Mesenchymal stem cell (in vitro differentiated cells and primary cell): ENCODE results near the gene RASD1.

Source experiments
- DNase-seq: peaks from one replicate; pipeline ENCODE4 v3.0.0-alpha.2; 2013
- H2AFZ ChIP-seq: one replicate; pipeline ENCODE4 v1.6.1; 2013; ENCODE audit warnings: low read depth, mild to moderate bottlenecking, control low read depth, inconsistent platforms, low read length, moderate library complexity
- H2AK5ac ChIP-seq: 2 replicates; pipeline ENCODE4 v1.6.1; 2013; ENCODE audit warnings: low read length, moderate library complexity, mild to moderate bottlenecking, inconsistent platforms; ENCODE audit not compliant: severe bottlenecking
- H2BK120ac ChIP-seq: one replicate; pipeline ENCODE4 v1.6.1; 2013; ENCODE audit warnings: low read depth, mild to moderate bottlenecking, inconsistent platforms, low read length, moderate library complexity
- H2BK12ac ChIP-seq, 2 experiments: one replicate each; pipeline ENCODE4 v1.6.1; 2013; ENCODE audit warnings: inconsistent platforms in 2 of 2, low read length in 2 of 2, mild to moderate bottlenecking in 2 of 2, moderate library complexity in 2 of 2, control low read depth in 1 of 2
- H2BK15ac ChIP-seq: one replicate; pipeline ENCODE4 v1.6.1; 2013; ENCODE audit warnings: mild to moderate bottlenecking, low read depth, inconsistent platforms; ENCODE audit not compliant: poor library complexity, severe bottlenecking
- H2BK5ac ChIP-seq: 2 replicates; pipeline ENCODE4 v1.6.1; 2013; ENCODE audit warnings: low read depth, mild to moderate bottlenecking, low read length, control low read depth, inconsistent platforms; ENCODE audit not compliant: poor library complexity, severe bottlenecking
- H3K14ac ChIP-seq, 2 experiments: one replicate each; pipeline ENCODE4 v1.6.1; 2013; ENCODE audit warnings: inconsistent platforms in 2 of 2, low read length in 2 of 2, control low read depth in 1 of 2, mild to moderate bottlenecking in 1 of 2, moderate library complexity in 1 of 2
- H3K18ac ChIP-seq, 2 experiments: one replicate each; pipeline ENCODE4 v1.6.1; 2013; ENCODE audit warnings: inconsistent platforms in 2 of 2, low read length in 2 of 2, control low read depth in 1 of 2, low read depth in 1 of 2, mild to moderate bottlenecking in 1 of 2
- H3K23ac ChIP-seq, 2 experiments: one replicate each; pipeline ENCODE4 v1.6.1; 2013; ENCODE audit warnings: inconsistent platforms in 2 of 2, low read length in 2 of 2, mild to moderate bottlenecking in 2 of 2, moderate library complexity in 2 of 2, control low read depth in 1 of 2
- H3K27ac ChIP-seq: 2 replicates; pipeline ENCODE4 v1.5.1; 2013; ENCODE audit warnings: mild to moderate bottlenecking, moderate library complexity, low read length, control low read depth, inconsistent platforms; ENCODE audit not compliant: poor library complexity, severe bottlenecking
- H3K27me3 ChIP-seq, 2 experiments: 2 replicates each; pipeline versions ENCODE4 v1.6.1 to v1.7.0; 2013; ENCODE audit warnings: low read length in 2 of 2, mild to moderate bottlenecking in 2 of 2, moderate library complexity in 2 of 2, control low read depth in 1 of 2, inconsistent platforms in 1 of 2; ENCODE audit not compliant: control insufficient read depth in 1 of 2, insufficient read depth in 1 of 2
- H3K36me3 ChIP-seq, 2 experiments: 2 replicates each; pipeline versions ENCODE4 v1.6.1 to v1.7.0; 2013; ENCODE audit warnings: low read length in 2 of 2, control low read depth in 1 of 2, inconsistent platforms in 1 of 2, low read depth in 1 of 2, mild to moderate bottlenecking in 1 of 2; ENCODE audit not compliant: insufficient read depth in 2 of 2, control insufficient read depth in 1 of 2
- H3K4ac ChIP-seq, 2 experiments: one replicate each; pipeline ENCODE4 v1.6.1; 2013; ENCODE audit warnings: inconsistent platforms in 2 of 2, low read length in 2 of 2, mild to moderate bottlenecking in 2 of 2, moderate library complexity in 2 of 2, control low read depth in 1 of 2, low read depth in 1 of 2
- H3K4me1 ChIP-seq: 2 replicates; pipeline ENCODE4 v1.6.1; 2013; ENCODE audit warnings: low read depth, low read length, control low read depth; ENCODE audit not compliant: control insufficient read depth, insufficient read depth
- H3K4me2 ChIP-seq: 2 replicates; pipeline ENCODE4 v1.6.1; 2013; ENCODE audit warnings: low read length, mild to moderate bottlenecking, inconsistent platforms; ENCODE audit not compliant: poor library complexity, severe bottlenecking
- H3K4me3 ChIP-seq, 2 experiments: 2 replicates each; pipeline versions ENCODE4 v1.5.1 to v1.7.0; 2013; ENCODE audit warnings: low read length in 2 of 2, mild to moderate bottlenecking in 2 of 2, control low read depth in 1 of 2, low read depth in 1 of 2; ENCODE audit not compliant: insufficient read depth in 1 of 2
- H3K79me1 ChIP-seq: replicated peaks from 2 replicates; pipeline ENCODE4 v1.6.1; 2013; ENCODE audit warnings: mild to moderate bottlenecking, control low read depth, low read length, inconsistent platforms; ENCODE audit not compliant: poor library complexity, severe bottlenecking
- H3K9ac ChIP-seq: 2 replicates; pipeline ENCODE4 v1.7.0; 2013; ENCODE audit warnings: mild to moderate bottlenecking, low read length, moderate library complexity
- H3K9me3 ChIP-seq: 2 replicates; pipeline ENCODE4 v1.7.0; 2013; ENCODE audit warnings: mild to moderate bottlenecking, low read length; ENCODE audit not compliant: control insufficient read depth
- H4K8ac ChIP-seq: one replicate; pipeline ENCODE4 v1.6.1; 2013; ENCODE audit warnings: inconsistent platforms, mild to moderate bottlenecking, low read length, moderate library complexity
- H4K91ac ChIP-seq: one replicate; pipeline ENCODE4 v1.6.1; 2013; ENCODE audit warnings: mild to moderate bottlenecking, low read length, inconsistent platforms
- WGBS: methylation state at CpG from one replicate; pipeline ENCODE4 v1.1.7; 2013; ENCODE audit warnings: mixed read lengths; 5-methylcytosine and 5-hydroxymethylcytosine counted together

Gene RASD1

DNA sequence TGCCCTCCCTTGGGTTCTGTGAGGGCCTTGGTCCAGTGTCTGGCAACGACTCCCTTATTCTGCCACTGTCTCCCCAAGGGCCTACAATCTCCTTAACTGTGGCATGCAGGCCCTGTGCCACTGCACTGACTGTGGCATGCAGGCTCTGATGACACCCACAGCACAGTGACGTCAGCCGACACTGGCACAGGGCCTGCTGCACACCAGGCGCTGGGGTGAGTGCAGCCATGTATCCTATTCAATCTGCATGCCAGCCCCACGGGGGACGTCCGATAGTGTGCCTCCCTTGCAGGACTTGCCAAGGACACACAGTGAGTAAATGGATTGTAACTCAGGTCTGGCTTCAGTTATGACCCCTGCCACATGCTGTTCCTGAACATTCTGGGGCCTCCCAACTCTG lies 39.8 kb upstream of the RASD1 start:
- no peak overlapping the region for H3K9ac ChIP-seq
- no peak for DNase-seq

DNA sequence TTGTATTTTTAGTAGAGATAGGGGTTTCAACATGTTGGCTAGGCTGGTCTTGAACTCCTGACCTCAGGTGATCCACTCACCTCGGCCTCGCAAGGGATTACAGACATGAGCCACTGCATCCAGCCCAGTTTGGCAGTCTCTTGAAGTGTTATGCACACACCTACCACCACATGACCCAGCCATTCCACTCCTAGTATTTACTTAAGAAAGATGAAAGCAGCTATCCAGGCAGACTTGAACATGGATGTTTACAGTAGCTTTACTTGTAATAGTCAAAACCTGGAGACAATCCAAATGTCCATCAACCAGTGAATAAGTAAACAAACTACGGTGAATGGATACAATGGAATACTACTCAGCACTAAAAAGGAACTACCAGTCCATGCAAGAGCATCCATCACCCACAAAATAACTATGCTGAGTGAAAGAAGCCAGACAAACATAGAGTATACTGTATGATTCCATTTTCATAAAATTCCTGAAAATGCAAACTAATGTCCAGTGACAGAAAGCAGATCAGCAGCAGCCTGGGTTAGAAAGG lies 37.8 kb upstream of the RASD1 start:
- no peak for DNase-seq
- Histone ChIP-seq H3K4me1 (peaks cover 8% of the 10 kb centered on the region), H3K9ac (no peak overlapping the region), H2BK12ac (no peak overlapping the region), H3K14ac (no peak overlapping the region), H3K18ac (no peak overlapping the region), H3K23ac (no peak overlapping the region), H3K4ac (no peak overlapping the region), H3K27me3 (no peaks in the 10 kb centered on the region), H3K4me3 (no peak overlapping the region), H2BK5ac (no peak overlapping the region), H4K8ac (no peak overlapping the region), H2BK120ac (no peak overlapping the region), H2AFZ (no peak overlapping the region), H3K9me3 (no peaks in the 10 kb centered on the region), H3K36me3 (peaks cover 0 to 3% of the 10 kb centered on the region in 2 experiments), H2AK5ac (no peak overlapping the region), H3K4me2 (no peak overlapping the region), H4K91ac (no peak overlapping the region), H2BK15ac (no peak overlapping the region), H3K79me1 (no peaks in the 10 kb centered on the region), H3K27ac (no peak overlapping the region)
- WGBS, result 93% methylated on average over 3 of the region's 3 CpGs

More for the DNA sequence above, 39.8 kb upstream of the RASD1 start:
- 92% methylated on average over 7 of the region's 7 CpGs for WGBS
- Histone ChIP-seq H2BK5ac (no peak overlapping the region), H3K36me3 (peaks cover 0 to 3% of the 10 kb centered on the region in 2 experiments), H3K4ac (no peak overlapping the region), H2BK15ac (no peak overlapping the region), H2BK12ac (no peak overlapping the region), H2AK5ac (no peak overlapping the region), H3K4me1 (peaks cover 8% of the 10 kb centered on the region), H3K9me3 (no peaks in the 10 kb centered on the region), H4K8ac (no peak overlapping the region), H2BK120ac (no peak overlapping the region), H3K79me1 (no peaks in the 10 kb centered on the region), H4K91ac (no peak overlapping the region), H2AFZ (no peak overlapping the region), H3K18ac (no peak overlapping the region), H3K27ac (no peak overlapping the region), H3K4me2 (no peak overlapping the region), H3K27me3 (no peaks in the 10 kb centered on the region), H3K23ac (no peak overlapping the region), H3K14ac (no peak overlapping the region), H3K4me3 (no peak overlapping the region)

DNA sequence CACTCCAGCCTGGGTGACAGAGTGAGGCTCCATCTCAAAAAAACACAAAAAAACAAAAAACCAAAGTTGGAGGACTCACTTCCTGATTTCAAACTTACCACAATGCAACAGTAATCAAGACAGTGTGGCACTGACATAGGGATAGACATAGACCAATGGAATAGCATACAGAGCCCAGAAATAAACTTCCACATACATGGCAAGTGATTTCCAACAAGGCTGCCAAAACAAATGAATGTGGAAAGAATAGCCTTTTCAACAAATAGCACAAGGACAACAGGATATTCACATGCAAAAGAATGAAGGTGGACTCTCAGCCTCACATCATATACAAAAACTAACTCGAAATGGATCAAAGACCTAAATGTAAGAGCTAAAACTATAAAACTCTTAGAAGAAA lies 36.8 kb upstream of the RASD1 start:
- Histone ChIP-seq H3K14ac (no peak overlapping the region), H3K79me1 (peaks cover 2% of the 10 kb centered on the region), H3K9ac (no peak overlapping the region), H3K23ac (no peak overlapping the region), H3K4me3 (no peak overlapping the region), H3K4me2 (no peak overlapping the region), H2AK5ac (no peak overlapping the region), H3K27ac (no peak overlapping the region), H2BK120ac (no peak overlapping the region), H4K8ac (no peak overlapping the region), H2BK12ac (no peak overlapping the region), H2BK15ac (no peak overlapping the region), H3K27me3 (no peaks in the 10 kb centered on the region), H3K4ac (no peak overlapping the region), H2BK5ac (no peak overlapping the region), H2AFZ (no peak overlapping the region), H3K36me3 (peaks cover 0 to 3% of the 10 kb centered on the region in 2 experiments), H3K18ac (no peak overlapping the region), H4K91ac (no peak overlapping the region), H3K9me3 (no peaks in the 10 kb centered on the region), H3K4me1 (peaks cover 8% of the 10 kb centered on the region)
- WGBS, result 100% methylated on average over 1 of the region's 1 CpG
- DNase-seq, result no peak

DNA sequence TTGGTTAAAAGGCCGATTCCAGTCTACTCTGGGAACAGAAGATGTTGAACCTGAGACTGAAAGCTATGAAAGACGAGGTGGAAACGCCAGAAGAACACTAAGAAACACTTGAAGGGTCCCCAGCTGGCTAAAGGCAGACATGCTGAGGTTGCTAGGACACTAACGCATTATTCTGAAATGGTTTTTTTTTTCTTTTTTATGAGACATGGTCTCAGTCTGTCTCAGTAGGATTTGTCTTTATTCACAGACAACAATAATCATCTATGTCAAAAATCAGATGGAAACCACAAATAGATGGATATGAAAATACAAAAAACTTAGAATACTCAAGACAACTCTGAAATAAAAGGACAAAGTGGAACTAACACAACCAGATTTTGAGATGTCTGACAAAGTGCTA lies 35.0 kb upstream of the RASD1 start:
- Histone ChIP-seq H3K4me2 (no peak overlapping the region), H2BK12ac (no peak overlapping the region), H3K36me3 (no peaks in the 10 kb centered on the region), H3K14ac (no peak overlapping the region), H2BK5ac (no peak overlapping the region), H3K27ac (no peak overlapping the region), H3K79me1 (peaks cover 2% of the 10 kb centered on the region), H4K91ac (no peak overlapping the region), H2BK15ac (no peak overlapping the region), H2BK120ac (no peak overlapping the region), H3K23ac (no peak overlapping the region), H2AK5ac (no peak overlapping the region), H3K4ac (no peak overlapping the region), H3K4me3 (no peak overlapping the region), H2AFZ (no peak overlapping the region), H4K8ac (no peak overlapping the region), H3K18ac (no peak overlapping the region), H3K9me3 (no peaks in the 10 kb centered on the region), H3K4me1 (no peaks in the 10 kb centered on the region), H3K9ac (no peak overlapping the region), H3K27me3 (no peaks in the 10 kb centered on the region)
- no peak for DNase-seq
- 79% methylated on average over 3 of the region's 4 CpGs for WGBS
